GM12891 (cell line): ENCODE data around the gene RECK.
A peak's percentile ranks its signal among the peaks of the same experiment; 100 is the strongest.

Experiments used
- DNase-seq: peaks from one replicate; pipeline ENCODE4 v3.0.0; 2011; ENCODE audit warnings: low spot score; ENCODE audit not compliant: insufficient read length
- FAIRE-seq: peaks from 2 replicates; lab custom pipeline; 2011; peaks lifted over from hg19 to GRCh38; lab: Jason Lieb, UNC
- PAX5 ChIP-seq: IDR thresholded peaks from 2 replicates; pipeline ENCODE4 v1.6.1; 2011; ENCODE audit warnings: low read length, moderate library complexity, mild to moderate bottlenecking; ENCODE audit not compliant: insufficient read depth, severe bottlenecking
- POLR2A ChIP-seq: IDR thresholded peaks from 2 replicates; pipeline ENCODE4 v1.6.1; 2011; ENCODE audit warnings: low read depth, low read length, control low read depth
- POLR2AphosphoS5 ChIP-seq: IDR thresholded peaks from 2 replicates; pipeline ENCODE4 v1.6.1; 2011; ENCODE audit warnings: low read depth, low read length, control low read depth
- POU2F2 ChIP-seq: IDR thresholded peaks from 2 replicates; pipeline ENCODE4 v1.6.1; 2011; ENCODE audit warnings: low read depth, mild to moderate bottlenecking, control low read depth, low read length, moderate library complexity
- SPI1 ChIP-seq: IDR thresholded peaks from 2 replicates; pipeline ENCODE4 v1.6.1; 2011; ENCODE audit warnings: low read depth, low read length, control low read depth
- TAF1 ChIP-seq: IDR thresholded peaks from 2 replicates; pipeline ENCODE4 v1.6.1; 2011; ENCODE audit warnings: low read depth, low read length, control low read depth

RECK gene

DNA sequence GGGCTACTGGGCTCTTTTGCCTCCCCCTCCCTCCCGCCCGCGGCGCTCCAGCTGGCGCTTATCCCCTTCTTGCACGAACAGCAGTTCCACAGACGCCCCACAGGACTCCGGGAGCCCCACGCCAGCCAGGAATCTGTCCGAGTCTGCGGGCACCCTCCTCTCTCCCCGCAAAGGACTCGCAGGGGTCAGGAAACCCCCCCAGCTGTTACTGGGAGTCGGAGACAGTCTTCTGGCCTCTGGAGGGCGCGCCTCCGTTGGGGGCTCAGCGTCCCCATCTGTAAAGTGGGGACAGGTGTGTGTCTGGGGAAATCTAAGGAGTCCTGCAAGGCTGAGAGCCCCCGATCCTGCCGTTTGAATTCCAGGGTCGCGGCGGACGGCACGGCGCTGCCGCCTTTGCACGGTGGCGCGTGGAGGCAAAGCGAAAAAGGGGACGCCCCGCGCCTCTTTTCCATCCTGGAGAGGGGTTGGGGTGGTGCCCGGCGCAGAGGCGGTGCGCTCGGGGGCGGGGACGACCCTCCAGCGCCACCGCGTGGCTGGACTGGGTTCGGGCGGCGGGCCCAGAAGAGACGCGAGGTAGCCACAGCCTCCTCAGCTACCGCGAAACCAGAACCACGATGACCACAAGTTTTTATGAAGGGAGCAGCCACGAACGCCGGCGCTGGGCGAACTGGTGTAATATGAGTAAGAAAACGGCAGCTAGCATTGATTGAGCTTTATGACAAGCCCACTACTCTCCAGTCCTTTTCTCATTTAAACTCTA is 129.6 kb downstream of the RECK start:
- DNase-seq (peak; percentile 95), FAIRE-seq (peak; percentile 95)
- TF ChIP-seq TAF1 = no peak
- TF ChIP-seq PAX5 = peak; percentile 59
- 0 out of 2 replicates have a peak, but pooled peaks have one; percentile 32 for TF ChIP-seq POU2F2

DNA sequence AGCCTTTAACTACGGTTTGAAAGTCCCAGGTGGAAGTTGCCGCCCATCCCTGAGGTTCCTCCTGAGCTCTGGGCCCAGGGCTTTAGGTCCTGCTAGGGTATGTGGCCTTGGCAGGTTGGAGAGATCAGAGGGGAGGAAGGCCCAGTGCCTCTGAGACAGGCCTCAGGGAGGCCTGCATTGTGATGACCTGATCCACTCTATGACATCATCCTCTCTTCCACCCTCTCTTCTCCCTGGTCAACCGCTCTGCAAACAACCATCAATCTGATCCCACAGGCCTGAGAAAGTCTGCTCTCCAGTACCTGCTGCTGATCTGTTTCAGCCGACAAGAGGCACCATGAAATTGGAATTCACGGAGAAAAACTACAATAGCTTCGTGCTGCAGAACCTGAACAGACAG is 132.5 kb downstream of the RECK start, which contains the start of gene CCIN:
Gene CCIN, plus strand, starts transcription at position 223 of the 400 bp plus-strand sequence. Its CDS starts 115 bp downstream, at position 338.
- no peak for FAIRE-seq
- TF ChIP-seq TAF1 (no peak), PAX5 (no peak), POLR2AphosphoS5 (no peak), POU2F2 (no peak), SPI1 (no peak), POLR2A (no peak)
- no peak for DNase-seq

DNA sequence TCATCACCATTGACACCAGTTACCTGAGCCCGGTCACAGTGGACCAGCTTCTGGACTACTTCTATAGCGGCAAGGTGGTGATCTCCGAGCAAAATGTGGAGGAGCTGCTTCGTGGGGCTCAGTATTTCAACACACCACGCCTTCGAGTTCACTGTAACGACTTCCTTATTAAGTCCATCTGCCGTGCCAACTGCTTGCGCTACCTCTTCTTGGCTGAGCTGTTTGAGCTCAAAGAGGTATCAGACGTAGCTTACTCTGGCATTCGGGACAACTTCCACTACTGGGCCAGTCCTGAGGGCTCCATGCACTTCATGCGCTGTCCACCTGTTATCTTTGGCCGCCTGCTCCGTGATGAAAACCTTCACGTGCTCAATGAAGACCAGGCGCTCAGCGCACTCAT is 133.0 kb downstream of the RECK start:
- no peak for TF ChIP-seq POLR2A
- no peak for TF ChIP-seq PAX5
- TF ChIP-seq POLR2AphosphoS5 = no peak
- TF ChIP-seq TAF1 = no peak
- TF ChIP-seq POU2F2 = no peak
- DNase-seq (no peak), FAIRE-seq (no peak)

DNA sequence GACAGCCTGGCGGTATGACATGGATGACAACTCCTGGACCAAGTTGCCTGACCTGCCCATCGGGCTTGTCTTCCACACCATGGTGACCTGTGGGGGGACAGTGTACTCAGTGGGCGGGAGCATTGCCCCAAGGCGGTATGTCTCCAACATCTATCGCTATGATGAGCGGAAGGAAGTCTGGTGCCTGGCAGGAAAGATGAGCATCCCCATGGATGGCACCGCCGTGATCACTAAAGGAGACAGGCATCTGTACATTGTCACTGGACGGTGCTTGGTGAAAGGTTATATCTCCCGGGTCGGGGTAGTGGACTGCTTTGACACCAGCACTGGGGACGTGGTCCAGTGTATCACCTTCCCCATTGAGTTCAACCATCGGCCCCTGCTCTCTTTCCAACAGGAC is 133.8 kb downstream of the RECK start:
- FAIRE-seq (no peak), DNase-seq (no peak)
- no peak for TF ChIP-seq PAX5

DNA sequence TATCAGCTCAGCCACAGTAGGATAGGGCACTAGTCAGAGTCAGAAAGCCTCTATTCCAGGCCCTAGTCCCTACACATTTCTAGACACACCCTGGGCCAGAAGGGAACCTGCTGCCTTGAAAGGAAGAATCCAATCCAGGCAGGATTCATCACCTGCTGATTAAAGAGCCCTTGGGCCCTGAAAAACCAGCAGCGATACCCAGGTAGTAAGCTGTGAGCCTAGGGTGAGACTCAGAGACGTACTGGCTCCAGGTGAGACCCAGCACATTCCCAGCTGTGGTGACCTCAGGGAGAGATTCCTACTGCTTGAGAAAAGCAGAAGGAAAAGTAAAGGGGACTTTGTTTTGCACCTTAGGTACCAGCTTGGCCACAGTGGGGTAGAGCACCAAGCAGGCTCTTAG is 137.1 kb downstream of the RECK start:
- TF ChIP-seq PAX5 (no peak), SPI1 (no peak), POU2F2 (no peak), TAF1 (no peak), POLR2A (no peak), POLR2AphosphoS5 (no peak)
- FAIRE-seq (no peak), DNase-seq (no peak)
